ENCODE results near the gene FRMPD2.

- TF ChIP-seq, protein P1, sequence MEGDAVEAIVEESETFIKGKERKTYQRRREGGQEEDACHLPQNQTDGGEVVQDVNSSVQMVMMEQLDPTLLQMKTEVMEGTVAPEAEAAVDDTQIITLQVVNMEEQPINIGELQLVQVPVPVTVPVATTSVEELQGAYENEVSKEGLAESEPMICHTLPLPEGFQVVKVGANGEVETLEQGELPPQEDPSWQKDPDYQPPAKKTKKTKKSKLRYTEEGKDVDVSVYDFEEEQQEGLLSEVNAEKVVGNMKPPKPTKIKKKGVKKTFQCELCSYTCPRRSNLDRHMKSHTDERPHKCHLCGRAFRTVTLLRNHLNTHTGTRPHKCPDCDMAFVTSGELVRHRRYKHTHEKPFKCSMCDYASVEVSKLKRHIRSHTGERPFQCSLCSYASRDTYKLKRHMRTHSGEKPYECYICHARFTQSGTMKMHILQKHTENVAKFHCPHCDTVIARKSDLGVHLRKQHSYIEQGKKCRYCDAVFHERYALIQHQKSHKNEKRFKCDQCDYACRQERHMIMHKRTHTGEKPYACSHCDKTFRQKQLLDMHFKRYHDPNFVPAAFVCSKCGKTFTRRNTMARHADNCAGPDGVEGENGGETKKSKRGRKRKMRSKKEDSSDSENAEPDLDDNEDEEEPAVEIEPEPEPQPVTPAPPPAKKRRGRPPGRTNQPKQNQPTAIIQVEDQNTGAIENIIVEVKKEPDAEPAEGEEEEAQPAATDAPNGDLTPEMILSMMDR (IDR thresholded peaks at IDR 0.05 in 4 of 5, conservative IDR thresholded peaks at IDR 0.05 in 1 of 5) = no peak
- TF ChIP-seq POLR2A (IDR thresholded peaks at IDR 0.05) = no peak
Observed at GRCh38 chr10:48285710-48286109, 11.2 kb upstream of the FRMPD2 start.
